HG03280 (cell line): ENCODE results near the gene OR10A6.

Source experiments
- ATAC-seq: cut with Tn5 transposase; IDR thresholded peaks from one replicate; pipeline ENCODE4 v1.9.1; 2021; ENCODE audit warnings: mild to moderate bottlenecking, moderate library complexity; ENCODE audit not compliant: unreplicated experiment

Gene OR10A6, protein sequence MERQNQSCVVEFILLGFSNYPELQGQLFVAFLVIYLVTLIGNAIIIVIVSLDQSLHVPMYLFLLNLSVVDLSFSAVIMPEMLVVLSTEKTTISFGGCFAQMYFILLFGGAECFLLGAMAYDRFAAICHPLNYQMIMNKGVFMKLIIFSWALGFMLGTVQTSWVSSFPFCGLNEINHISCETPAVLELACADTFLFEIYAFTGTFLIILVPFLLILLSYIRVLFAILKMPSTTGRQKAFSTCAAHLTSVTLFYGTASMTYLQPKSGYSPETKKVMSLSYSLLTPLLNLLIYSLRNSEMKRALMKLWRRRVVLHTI

DNA sequence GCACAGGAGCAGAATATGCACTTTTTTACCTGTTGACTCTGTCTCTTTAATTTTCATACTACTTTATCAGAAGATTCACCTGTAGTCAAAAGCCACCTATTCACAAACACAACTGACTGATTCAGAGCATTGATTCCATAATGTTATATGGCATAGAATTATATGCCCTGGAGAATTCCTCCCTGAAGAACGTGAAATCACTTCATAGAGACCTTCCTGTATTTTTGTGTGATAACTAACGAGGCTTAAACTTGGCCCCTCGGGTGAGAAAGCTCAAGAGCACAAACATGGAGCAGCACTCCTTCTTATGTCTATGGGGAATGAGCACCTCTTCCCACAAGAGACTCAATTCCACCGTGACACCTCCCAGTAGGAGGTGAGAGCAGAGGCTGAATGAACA is at the start of gene OR10A6:
Gene OR10A6, minus strand, starts transcription at position 101 of the 400 bp plus-strand sequence. CDS start 2,606 bp downstream, outside the sequence.
- ATAC-seq, result no peak

DNA sequence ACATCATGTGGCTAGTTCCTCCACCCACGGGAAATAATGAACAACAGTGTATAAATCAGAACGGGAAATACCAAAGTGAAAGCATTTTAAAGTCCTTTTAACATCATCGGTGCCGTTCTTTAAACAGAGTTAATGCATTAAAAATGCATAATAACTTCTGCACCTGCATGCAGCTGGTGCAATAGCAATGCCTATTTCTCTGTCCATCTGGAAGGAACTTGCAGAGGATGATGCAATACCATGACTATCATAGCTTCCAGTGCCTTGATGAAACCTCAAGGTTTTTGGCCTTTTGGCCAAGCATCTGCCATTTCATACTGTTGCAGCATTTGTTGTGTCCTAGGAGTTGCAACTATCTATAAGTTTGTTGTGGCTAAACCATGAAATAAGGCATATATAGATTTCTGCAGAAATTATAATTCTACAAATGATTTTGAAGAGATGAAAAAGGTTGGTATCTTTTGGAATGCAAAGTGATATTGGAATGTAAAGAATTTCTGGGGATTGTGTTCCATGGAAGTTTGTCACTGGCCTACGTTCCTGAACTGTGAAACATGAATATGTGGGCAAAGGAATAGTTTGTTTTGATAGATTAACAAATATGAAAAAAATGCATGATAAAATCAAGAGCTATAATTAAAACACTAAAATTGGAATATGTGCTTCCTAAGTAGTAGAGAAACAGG is 46.3 kb upstream of the OR10A6 start:
- no peak for ATAC-seq

DNA sequence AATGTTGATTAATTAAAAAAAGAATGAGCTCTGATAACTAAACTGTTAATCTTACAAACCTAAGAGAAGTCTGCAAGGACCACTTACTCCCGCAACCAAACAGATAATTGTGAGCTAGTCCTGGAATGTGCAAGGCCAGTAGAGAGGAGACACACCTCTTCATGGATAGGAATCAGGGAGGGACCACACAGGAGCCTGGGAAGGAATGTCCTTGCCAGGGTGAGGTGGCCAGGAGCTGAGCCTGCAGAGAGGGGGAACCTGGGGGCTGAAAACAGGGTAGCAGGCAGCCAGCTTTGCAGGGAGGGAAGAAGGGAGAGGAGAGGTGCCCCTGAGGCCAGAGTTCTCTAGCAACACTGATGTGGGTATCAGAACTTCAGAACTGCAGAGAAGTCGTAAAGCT is 43.6 kb upstream of the OR10A6 start:
- no peak for ATAC-seq

DNA sequence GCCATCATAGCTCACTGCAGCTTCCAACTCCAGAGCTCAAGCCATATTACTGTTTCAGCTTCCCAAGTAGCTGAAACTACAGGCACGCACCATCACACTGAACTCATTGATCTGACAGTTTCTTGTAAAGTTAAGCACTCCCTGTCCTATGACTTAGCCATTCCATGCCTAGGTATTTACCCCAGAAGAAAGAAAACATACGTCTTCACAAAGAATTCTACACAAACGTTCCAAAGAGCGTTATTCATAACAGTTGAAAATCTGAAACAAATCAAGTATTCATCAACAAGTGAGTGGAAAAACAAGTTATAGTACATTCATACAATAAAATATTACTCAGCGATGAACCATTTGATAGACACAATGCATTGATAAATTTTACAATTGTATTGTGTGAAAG is 41.9 kb upstream of the OR10A6 start:
- ATAC-seq, result no peak

DNA sequence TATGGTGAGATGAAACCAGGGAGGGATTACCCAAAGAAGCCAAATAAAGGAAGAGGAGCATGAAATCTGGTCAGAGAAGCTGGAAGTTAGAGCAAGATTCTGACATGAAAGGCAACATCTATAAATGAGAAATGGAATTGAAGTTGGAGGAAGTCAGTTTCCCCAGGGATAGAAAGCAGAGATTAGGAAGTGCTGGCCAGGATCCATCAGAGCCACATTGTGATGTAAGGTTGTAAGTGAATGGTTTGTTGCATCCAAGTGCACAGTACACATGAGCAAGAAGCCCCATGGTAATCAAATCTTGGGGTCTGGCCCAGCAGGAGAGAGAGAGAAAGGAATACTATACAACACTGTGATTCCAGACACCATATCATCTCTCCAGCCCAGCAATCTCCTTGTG is 40.8 kb upstream of the OR10A6 start:
- no peak for ATAC-seq

DNA sequence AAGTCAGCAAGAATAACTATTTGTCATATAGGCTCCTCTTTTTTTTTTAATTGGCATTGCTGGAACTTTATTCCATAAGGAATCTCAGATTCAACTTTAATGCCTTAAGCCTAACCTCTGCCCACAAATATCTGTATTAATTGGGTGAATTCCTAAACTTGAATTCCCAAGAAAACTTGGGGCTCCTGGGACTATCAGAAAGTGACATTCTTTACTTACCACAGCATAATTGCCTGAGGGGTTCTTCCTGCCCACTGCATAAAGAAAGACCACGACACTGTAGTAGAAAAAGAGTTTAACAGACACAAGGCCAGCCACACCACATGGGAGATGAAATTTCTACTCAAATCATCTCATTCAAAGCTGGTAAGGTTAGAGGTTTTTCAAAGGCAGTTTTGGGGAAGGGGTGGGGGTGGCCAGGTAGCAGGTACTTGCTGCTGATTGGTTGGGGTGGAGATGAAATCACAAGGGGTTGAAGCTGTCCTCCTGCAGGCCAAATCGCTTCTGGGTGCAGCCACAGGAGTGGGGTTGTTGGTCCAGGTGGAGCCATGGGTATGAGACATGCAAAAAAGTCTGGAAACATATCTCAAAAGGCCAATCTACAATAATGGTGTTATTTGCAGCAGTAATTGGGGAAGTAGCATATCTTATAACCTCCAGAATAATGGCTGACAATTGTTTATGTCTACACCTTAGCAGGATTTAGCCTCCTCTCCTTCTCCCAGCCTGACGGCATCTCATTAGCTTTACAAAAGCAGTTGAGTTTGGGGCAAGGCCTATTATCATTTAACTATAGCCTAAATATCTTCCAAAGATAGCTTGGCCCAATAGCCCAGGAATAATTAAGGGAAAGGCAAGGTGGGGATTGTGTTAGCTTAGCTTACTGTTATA is 38.9 kb upstream of the OR10A6 start:
- ATAC-seq, result no peak

DNA sequence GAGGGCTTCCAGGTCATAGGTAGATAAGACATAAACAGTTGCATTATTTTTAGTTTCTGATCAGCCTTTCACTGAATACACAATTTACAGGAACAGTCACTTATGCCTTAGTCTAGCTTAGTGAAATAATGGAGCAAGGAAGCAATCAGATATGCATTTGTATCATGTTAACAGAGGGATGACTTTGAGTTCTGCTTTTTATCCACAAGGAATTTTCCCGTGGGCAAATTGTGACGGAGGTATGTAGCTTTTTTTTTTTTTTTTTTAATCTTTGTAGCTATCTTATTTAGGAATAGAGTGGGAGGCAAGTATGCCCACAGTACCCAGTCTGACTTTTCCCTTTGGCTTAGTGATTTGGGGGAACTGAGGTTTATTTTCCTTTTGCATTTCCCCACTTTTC is 37.6 kb upstream of the OR10A6 start:
- ATAC-seq, result no peak

DNA sequence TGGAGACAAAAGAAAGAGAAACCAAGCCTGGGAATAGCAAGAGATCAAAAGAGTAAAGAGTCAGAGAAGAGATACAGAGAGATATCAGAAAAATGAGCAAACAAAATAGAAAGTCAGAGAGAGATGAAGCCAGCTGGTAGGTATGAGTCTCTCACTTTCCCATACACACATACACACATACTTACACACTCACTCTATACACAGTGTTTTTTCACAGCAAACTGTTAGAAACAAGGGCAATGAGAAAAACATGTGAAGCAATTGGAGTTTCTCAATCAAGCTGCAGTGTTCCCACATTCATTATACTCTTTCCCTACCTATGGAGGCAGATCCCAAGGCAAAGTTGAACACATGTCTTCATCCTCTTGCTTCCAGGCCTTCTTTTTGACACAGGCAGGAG is 36.8 kb upstream of the OR10A6 start:
- no peak for ATAC-seq

DNA sequence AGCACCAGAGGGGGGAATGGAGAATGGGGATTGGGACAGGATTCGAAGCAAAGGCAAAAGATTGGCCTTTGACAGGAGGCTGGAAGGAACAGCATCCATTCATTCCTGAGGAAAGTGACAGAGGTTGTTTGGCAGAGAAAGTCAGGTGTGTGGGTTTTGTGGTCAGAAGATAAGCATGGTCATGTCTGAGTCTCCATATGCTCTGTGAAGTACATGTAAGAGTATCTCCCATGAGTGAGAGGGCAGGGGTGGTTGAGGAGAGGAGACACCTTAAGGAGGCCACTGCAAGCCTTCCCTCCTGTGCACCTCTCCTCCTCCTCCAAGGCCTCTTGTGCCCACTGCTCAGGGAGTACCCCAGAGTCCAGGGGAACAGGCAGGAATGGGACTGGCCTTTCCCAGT is 36.0 kb upstream of the OR10A6 start:
- no peak for ATAC-seq

DNA sequence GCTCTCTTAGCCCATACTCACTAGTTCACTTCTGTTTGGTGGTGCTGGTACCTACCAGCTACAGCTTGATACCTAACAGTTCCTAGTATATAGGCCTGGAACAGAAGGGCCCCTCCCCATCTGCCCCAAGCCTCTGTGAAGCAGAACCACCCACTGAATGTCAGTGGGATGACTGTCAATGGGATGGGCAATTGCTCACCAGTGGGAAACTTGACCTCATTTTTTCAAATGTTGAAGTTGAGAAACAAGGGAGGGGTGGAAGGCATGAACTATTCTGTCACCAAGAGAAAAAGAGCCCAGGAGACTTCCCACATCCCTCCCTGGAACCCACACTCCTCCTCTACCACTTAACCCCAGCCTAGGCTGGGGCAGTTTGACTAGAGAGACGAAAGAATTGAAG is 34.3 kb upstream of the OR10A6 start, which contains the start of gene NLRP10:
Gene NLRP10, minus strand, starts transcription at position 62 of the 400 bp plus-strand sequence. CDS start 1,952 bp downstream, outside the sequence.
- no peak for ATAC-seq

DNA sequence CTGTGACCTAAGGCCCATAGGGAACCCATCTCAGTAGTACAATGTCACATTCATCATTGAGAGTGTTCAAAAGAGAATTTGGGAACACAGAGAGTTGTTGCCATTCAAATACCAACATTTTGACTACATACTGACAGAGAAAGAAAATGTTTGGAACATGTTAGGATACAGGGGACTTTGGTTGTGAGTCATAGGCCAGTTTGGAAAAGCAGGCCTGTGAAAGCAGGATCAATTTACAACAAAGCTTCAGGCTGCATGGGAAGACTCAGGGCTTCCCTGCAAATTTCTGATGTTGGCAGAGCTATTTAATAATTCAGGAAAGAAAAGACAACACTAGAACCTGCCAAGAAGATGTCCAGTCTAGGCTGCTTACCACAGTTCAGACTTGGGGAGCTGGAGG is 33.8 kb upstream of the OR10A6 start:
- no peak for ATAC-seq

DNA sequence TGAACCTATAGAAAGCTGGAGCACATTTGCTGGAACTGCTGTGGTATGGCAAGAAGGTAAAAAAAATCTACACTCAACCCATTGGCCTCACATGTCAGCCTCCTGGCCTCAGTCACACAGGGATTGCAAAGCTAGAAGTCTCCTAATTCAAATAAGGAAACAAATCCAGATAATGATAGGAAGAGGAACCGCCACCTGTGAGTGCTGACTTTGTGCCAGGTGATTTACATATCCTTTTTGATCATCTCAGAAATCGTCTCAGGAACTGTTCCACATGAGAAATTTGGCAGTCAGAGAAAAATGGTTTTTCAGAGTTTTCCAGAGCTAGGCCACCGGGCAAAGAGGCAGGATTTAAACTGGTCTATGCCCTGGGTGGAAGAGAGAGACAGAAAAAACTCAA is 33.2 kb upstream of the OR10A6 start:
- ATAC-seq, result no peak

DNA sequence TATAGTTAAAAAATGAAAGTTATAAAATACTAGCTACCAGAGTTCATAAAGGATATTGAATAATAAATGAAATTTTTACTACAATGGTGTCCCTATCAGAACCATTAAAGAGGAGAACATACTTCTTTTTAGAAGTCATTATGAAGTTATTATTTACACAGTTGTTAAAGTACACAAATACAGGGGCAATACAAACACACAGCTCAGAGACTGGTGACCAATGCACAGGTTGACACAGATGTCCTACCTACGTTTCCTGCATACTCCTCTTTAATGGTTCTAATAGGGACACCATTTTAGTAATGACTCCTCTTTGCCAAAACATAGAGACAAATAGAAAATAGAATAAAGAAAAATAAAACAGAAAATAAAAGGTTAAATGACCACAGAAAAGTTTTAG is 24.1 kb upstream of the OR10A6 start:
- no peak for ATAC-seq

DNA sequence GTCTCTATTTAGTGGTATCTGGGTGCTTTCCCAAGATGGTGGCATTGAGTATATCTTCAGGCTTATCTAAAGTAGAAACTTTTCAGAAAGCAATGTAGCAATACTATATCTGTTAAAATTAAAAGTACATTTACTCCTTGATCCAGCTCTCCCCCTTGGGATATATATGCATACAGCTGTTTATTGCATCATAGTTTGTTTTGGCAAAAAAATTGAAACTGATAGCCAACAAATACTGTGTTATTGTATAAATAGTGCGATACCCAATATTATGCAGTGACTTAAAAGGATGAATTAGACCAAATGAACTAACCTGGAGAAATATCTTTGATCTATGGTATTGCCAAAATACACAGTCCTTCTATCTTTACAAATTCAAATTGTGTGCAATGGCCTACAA is 18.9 kb upstream of the OR10A6 start:
- no peak for ATAC-seq

DNA sequence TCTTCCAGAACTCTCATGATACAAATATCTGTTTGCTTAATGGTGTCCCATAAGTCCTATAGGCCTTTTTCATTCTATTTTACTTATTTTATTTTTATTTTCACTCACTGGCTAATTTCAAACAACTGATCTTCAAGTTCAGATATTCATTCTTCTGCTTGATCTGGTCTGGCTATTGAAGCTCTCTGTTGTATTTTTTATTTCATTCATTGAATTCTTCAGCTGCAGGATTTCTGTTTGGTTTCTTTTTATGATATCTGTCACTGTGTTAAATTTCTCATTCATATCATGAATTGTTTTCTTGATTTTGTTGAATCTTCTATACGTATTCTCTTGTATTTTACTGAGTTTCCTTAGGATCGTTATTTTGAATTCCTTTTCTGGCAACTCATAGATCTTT is 13.1 kb upstream of the OR10A6 start:
- no peak for ATAC-seq

DNA sequence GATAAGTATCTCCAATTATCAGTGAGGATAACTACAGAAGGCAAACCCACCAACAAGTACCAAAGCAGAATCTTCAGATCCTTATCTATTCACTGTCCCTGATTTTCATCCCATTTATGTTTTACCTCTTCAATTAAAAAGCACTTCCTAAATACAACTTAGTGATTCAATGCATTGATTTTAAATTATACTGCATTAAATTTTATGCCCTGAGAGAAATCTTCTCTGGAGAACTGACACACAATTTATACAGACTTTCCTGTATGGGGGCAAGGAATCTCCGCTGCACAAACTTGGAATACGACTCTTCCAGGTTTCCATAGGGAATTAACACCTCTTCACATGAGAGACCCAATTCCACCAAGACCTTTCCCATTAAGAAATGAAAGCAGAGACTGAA is 10.5 kb upstream of the OR10A6 start, which contains the start of gene OR10A3:
Gene OR10A3, minus strand, starts transcription at position 101 of the 400 bp plus-strand sequence. CDS start 2,188 bp downstream, outside the sequence.
- ATAC-seq, result no peak

DNA sequence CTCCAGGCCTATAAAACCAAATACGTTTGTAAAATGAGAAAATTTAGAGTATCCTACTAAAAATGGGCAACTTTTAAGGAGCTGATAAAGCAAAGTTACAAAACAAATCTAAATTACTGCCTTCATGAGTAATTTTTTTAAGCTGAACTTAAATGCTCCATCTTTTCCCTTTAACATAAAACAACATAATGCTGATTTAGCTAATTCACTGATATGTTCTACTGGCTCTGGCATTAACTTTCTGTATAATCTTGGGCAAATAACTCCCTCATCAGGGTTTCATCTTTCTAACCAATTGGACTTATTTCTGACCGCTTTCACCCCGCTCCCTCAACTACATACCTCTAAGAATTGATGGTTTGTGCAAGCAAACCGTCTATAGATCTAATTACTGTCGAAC is 10.1 kb upstream of the OR10A6 start:
- ATAC-seq, result no peak

DNA sequence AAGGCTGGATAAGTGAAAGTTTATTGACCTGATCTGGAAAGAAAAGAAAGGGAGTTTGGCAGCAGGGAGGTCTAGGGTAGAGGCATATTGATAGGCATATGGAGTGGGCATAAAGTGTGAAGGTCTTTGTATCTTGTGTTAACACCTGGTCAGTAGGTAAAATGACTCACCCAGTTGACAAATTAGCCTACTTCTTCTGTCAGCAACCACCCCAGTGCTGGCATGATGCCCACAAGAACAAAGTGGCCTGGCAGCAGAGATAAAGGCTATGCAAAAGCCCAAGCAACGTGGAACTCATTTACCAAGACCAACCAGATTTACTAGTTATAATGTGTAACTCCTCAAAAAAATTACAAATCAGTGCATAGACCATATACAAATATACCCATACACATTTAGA is 5.5 kb upstream of the OR10A6 start:
- ATAC-seq, result no peak

DNA sequence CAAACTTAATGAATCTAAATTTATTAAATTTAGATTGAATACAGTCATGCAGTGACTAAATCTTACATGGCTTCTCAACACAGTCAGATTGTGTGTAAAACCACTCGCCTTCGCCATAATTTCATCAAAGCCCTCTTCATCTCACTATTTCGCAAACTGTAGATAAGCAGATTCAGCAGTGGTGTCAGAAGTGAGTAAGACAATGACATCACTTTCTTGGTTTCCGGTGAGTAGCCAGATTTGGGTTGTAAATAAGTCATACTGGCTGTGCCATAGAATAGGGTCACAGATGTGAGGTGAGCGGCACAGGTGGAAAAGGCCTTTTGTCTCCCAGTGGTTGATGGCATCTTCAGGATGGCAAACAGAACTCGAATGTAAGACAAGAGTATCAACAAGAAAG is 3.4 kb downstream of the OR10A6 start:
- no peak for ATAC-seq

DNA sequence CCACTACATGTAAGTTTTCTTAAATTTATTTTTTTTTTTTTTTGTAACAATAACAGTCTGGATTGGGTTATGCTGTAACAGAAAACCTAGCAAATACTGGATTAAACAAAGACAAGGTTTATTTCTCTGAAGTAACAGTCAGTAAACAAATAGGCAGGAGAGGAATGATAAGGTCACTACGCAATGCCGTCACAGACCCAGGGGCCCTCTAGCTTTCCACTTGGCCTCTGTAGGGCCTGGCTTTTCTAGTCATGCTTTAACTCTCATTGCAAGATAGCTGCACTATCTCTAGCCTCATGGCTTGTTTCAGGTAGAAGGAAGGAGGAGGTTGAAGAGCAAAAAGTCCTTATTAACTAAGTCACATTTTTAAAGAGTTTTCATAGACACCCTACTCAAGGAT is 6.5 kb downstream of the OR10A6 start:
- ATAC-seq, result no peak

DNA sequence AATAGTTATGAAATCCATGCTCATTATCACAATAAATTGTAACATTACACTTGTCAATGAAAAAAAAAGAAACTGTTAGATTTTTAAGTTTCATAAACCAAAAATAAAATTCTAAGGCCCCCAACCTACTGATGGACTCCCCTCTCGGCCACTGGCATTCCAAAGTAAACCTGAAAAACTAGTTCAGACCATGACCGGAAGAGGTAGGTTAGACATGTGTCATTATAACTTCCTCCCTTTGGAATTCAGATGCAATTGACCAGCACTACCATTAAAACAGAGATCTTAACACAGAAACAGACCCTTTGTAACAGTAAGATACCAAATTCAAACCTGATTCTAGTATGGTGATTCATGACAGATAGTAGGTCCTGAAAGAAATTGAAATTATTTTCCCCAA is 12.9 kb downstream of the OR10A6 start:
- no peak for ATAC-seq
